ENCODE results near the gene ZNF621. TPM values are rescaled to one million over a fixed set of nuclear protein-coding genes. Genes with fewer than 3 reads are reported as not detected.

Gene ZNF621
- total RNA-seq, 1 experiment from 2014 or later, result 24.9 TPM

- intact Hi-C loops (cut with micrococcal nuclease; ENCODE audit: unreplicated experiment), result no loop called here
- H3K4me3 ChIP-seq (ENCODE audit: low read depth in 2 of 2, low read length in 2 of 2), result no peak overlapping the region
- ChIA-PET POLR2A (no interaction called here), CTCF (no interaction called here)
- H3K27me3 ChIP-seq (ENCODE audit: control insufficient read depth, insufficient read depth, low read length), result no peaks in the 10 kb centered on the region
- DNase-seq (ENCODE audit: low read depth, low spot score) (no peak), ATAC-seq (no peak)
- TF ChIP-seq REST (IDR thresholded peaks at IDR 0.05; ENCODE audit: insufficient read depth in 1 of 2, low read depth in 2 of 2, low read length in 1 of 2), result no peak
- no peak for TF ChIP-seq CTCF (IDR thresholded peaks at IDR 0.05)
- TF ChIP-seq SIN3A (IDR thresholded peaks at IDR 0.05; ENCODE audit: borderline replicate concordance, insufficient read depth, low read depth, low read length), result no peak
- no peak for TF ChIP-seq POLR2AphosphoS5 (IDR thresholded peaks at IDR 0.05; ENCODE audit: low read depth, low read length)
- no peak for TF ChIP-seq TCF7L2 (IDR thresholded peaks at IDR 0.05; ENCODE audit: low read depth, low read length)
- H3K27ac ChIP-seq (ENCODE audit: low read length), result no peak overlapping the region
- in situ Hi-C loops (cut with HindIII; ENCODE audit: low pct_unique_long_range_greater_than_20kb, low sequenced_read_pairs), result no loop called here
- no peaks in the 10 kb centered on the region for H3K9me3 ChIP-seq (ENCODE audit: control insufficient read depth, insufficient read depth, low read depth, low read length)
- 0 out of 2 replicates have a peak, but pooled peaks cover 4% of the 10 kb centered on the region for H3K4me1 ChIP-seq (ENCODE audit: control insufficient read depth, insufficient read depth, low read length)
- BruUV-seq (replicated peaks), result no TSS peak
- H3K36me3 ChIP-seq (ENCODE audit: control insufficient read depth, insufficient read depth, low read length), result no peaks in the 10 kb centered on the region; the same call in 1 of the 2 replicates
These were observed 3.5 kb upstream of the ZNF621 start for GRCh38 chr3:40521254-40521653.

- no peaks in the 10 kb centered on the region; the same call in 1 of the 2 replicates for H3K36me3 ChIP-seq (ENCODE audit: control insufficient read depth, insufficient read depth, low read length)
- in situ Hi-C loops (cut with HindIII; ENCODE audit: low pct_unique_long_range_greater_than_20kb, low sequenced_read_pairs) (no loop called here), intact Hi-C loops (cut with micrococcal nuclease; ENCODE audit: unreplicated experiment) (no loop called here)
- ChIA-PET CTCF (interaction anchor here (0.6 kb wide), 1 partner anchor 242 kb away, joined by 4 read pairs; no protein-coding TSS in a partner anchor), POLR2A (interaction anchor here (0.6 kb wide), 1 partner anchor 310 kb away, joined by 7 read pairs; no protein-coding TSS in a partner anchor)
- H3K4me1 ChIP-seq (ENCODE audit: control insufficient read depth, insufficient read depth, low read length), result 0 out of 2 replicates have a peak, but pooled peaks cover 4% of the 10 kb centered on the region
- no peak for TF ChIP-seq POLR2AphosphoS5 (IDR thresholded peaks at IDR 0.05; ENCODE audit: low read depth, low read length)
- TF ChIP-seq CTCF (IDR thresholded peaks at IDR 0.05), result no peak
- no peak for TF ChIP-seq TCF7L2 (IDR thresholded peaks at IDR 0.05; ENCODE audit: low read depth, low read length)
- TF ChIP-seq REST (IDR thresholded peaks at IDR 0.05; ENCODE audit: insufficient read depth in 1 of 2, low read depth in 2 of 2, low read length in 1 of 2), result no peak
- TF ChIP-seq SIN3A (IDR thresholded peaks at IDR 0.05; ENCODE audit: borderline replicate concordance, insufficient read depth, low read depth, low read length), result no peak
- ATAC-seq, result no peak
- peak overlapping the region in 1 of 2 experiments; percentile 76; a peak in 1 of 4 replicates for H3K4me3 ChIP-seq (ENCODE audit: low read depth in 2 of 2, low read length in 2 of 2)
- BruUV-seq (replicated peaks), result no TSS peak
- H3K27me3 ChIP-seq (ENCODE audit: control insufficient read depth, insufficient read depth, low read length), result no peaks in the 10 kb centered on the region
- no peak for DNase-seq (ENCODE audit: low read depth, low spot score)
- peak overlapping the region; percentile 88 for H3K27ac ChIP-seq (ENCODE audit: low read length)
- H3K9me3 ChIP-seq (ENCODE audit: control insufficient read depth, insufficient read depth, low read depth, low read length), result no peaks in the 10 kb centered on the region
These were observed 979 bp upstream of the ZNF621 start for GRCh38 chr3:40523781-40524180.
